Adrenal gland (tissue), 5 donors: Measurements from ENCODE around the gene ANTXR2.

Experiments used
- CTCF ChIP-seq, 6 experiments: fragments of 450-650 bp in 4 of 6; fragments of 200-600 bp in 2 of 6; sonication (generic) in 1 of 6; IDR thresholded peaks; 1 replicate in 5 of 6; 2 replicates in 1 of 6; pipeline versions ENCODE4 v1.5.1 to v1.8.0; 2016 to 2021; ENCODE audit warnings: antibody characterized with exemption in 6 of 6, mild to moderate bottlenecking in 2 of 6, moderate library complexity in 1 of 6
- POLR2A ChIP-seq, 2 donors: fragments of 450-650 bp; IDR thresholded peaks; one replicate each; pipeline ENCODE4 v1.6.1; 2017; ENCODE audit warnings: antibody characterized with exemption in 2 of 2, mild to moderate bottlenecking in 2 of 2, moderate library complexity in 1 of 2
- donor health status: DM: no; HTN: no; CAD: no.

GRCh38 chr4:79935274-79935673 lies 137.8 kb downstream of the ANTXR2 start:
- no peak for TF ChIP-seq CTCF (IDR thresholded peaks at IDR 0.05)
- TF ChIP-seq POLR2A (IDR thresholded peaks at IDR 0.05): no peak
